Astrocyte of the spinal cord (primary cell): ENCODE measurements around the gene ARSB.

Experiments
- DNase-seq: peaks from one replicate; pipeline ENCODE4 v3.0.0; 2011; ENCODE audit warnings: low read depth, low spot score
- H3K4me3 ChIP-seq: 2 replicates; pipeline ENCODE4 v1.5.1; 2011; ENCODE audit warnings: low read depth, mild to moderate bottlenecking, low read length, moderate library complexity
- in situ Hi-C: cut with HindIII; loops from 2 replicates; pipeline ENCODE4 v1.10.0; 2017; ENCODE audit warnings: low sequenced_read_pairs
- TF ChIP-seq, protein P1 (sequence below): IDR thresholded peaks from 2 replicates; pipeline ENCODE4 v1.5.1; 2012; ENCODE audit warnings: low read depth, mild to moderate bottlenecking, low read length, inconsistent platforms

ARSB gene

GRCh38 chr5:78922879-78923621 is 62.1 kb downstream of the ARSB start:
- DNase-seq, result no peak
- no peak overlapping the region for H3K4me3 ChIP-seq
- TF ChIP-seq, protein P1, sequence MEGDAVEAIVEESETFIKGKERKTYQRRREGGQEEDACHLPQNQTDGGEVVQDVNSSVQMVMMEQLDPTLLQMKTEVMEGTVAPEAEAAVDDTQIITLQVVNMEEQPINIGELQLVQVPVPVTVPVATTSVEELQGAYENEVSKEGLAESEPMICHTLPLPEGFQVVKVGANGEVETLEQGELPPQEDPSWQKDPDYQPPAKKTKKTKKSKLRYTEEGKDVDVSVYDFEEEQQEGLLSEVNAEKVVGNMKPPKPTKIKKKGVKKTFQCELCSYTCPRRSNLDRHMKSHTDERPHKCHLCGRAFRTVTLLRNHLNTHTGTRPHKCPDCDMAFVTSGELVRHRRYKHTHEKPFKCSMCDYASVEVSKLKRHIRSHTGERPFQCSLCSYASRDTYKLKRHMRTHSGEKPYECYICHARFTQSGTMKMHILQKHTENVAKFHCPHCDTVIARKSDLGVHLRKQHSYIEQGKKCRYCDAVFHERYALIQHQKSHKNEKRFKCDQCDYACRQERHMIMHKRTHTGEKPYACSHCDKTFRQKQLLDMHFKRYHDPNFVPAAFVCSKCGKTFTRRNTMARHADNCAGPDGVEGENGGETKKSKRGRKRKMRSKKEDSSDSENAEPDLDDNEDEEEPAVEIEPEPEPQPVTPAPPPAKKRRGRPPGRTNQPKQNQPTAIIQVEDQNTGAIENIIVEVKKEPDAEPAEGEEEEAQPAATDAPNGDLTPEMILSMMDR, result no peak
- in situ Hi-C loops, result no loop called here

DNA sequence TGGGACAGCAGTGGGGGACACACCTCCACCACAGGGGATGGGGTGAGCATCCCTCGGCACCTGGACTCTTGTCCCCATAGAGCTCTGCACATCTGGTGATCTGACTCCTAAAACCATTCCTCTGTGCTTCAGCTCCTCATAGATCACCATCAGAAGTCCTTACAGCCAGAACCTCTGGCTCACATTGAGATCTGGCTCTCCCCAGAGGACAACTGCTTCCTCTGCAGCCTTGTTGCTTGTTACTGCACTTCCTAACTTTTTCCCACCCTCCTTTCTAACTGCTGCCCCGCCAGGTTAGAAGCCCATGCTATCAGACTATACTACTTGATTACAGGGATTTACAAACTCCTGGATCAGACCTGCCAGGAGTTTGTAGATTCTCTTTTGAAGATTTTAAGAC is 64.5 kb downstream of the ARSB start:
- TF ChIP-seq, protein P1, result peak; percentile 62
- peak; percentile 63 for DNase-seq
- in situ Hi-C loops, result no loop called here
- H3K4me3 ChIP-seq, result no peak overlapping the region

GRCh38 chr5:78919796-78920195 is 65.3 kb downstream of the ARSB start:
- no peak overlapping the region for H3K4me3 ChIP-seq
- in situ Hi-C loops, result no loop called here
- DNase-seq, result no peak
- TF ChIP-seq, protein P1, result no peak

DNA sequence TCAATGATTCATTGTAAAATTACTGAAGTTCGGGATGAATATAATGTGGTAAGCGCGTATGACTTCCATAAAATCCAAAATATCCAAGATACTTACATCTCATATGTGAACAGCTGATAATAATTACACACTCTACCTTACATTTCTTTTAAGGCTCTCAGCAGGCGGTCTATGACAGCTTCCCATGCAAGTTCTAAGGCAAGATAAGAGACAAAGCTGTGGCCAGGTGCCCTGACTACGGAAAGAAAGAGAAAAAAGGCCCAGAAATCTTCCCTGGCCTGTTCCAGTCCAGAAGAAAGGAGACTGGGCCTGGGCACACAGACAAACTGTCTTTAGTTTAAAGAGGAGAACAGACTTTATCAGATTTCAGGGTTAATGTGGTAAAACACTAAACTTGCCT is 69.1 kb downstream of the ARSB start:
- H3K4me3 ChIP-seq, result no peak overlapping the region
- DNase-seq, result no peak
- in situ Hi-C loops, result no loop called here
- TF ChIP-seq, protein P1, result no peak

DNA sequence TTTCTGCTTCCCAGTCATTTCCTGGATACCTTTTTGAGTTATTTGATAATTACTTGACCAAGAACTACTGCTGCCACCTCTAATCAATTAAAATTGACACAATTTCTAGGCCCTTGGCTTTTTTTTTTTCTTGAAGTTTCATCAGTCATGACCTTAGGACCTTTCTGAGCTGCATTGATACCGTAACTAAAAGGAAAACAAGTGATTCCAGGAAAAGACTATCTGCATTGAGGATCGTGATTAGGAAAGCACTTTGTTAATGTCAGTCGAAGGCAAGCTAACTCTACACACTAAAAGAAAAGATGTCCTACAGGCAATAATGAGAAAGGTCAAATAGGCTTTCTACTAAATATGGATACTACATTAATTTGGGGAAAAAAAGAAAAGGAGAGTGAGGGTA is 69.9 kb downstream of the ARSB start:
- in situ Hi-C loops, result no loop called here
- H3K4me3 ChIP-seq, result no peak overlapping the region
- no peak for DNase-seq
- TF ChIP-seq, protein P1, result no peak

GRCh38 chr5:78912811-78913210 is 72.3 kb downstream of the ARSB start:
- H3K4me3 ChIP-seq, result no peak overlapping the region
- in situ Hi-C loops, result no loop called here
- DNase-seq, result no peak
- TF ChIP-seq, protein P1, result no peak
